B cell (primary cell): ENCODE results near the gene ITGB2. TPM values are rescaled to one million over a fixed set of nuclear protein-coding genes. Genes with fewer than 3 reads are reported as not detected.

Experiments
- ATAC-seq: fragments of 200-7000 bp; cut with Tn5 transposase; one replicate; pipeline ENCODE4 v1.10.0; 2021; ENCODE audit warnings: low read depth, mild to moderate bottlenecking, moderate number of reproducible peaks, moderate library complexity
- CTCF ChIA-PET: fragments of 350-600 bp; sonication (Branson Sonifier 250); formaldehyde crosslinking; loops from one replicate; lab custom pipeline; 2021; ENCODE audit warnings: antibody characterized with exemption, inconsistent platforms; lab: Charles Lee
- POLR2A ChIA-PET: fragments of 350-600 bp; sonication (Branson Sonifier 250); formaldehyde crosslinking; loops from one replicate; lab custom pipeline; 2021; ENCODE audit warnings: antibody characterized with exemption; lab: Charles Lee
- DNase-seq: peaks from one replicate; pipeline ENCODE4 v3.0.0; 2013
- H2AFZ ChIP-seq: 2 replicates; pipeline ENCODE4 v1.6.1; 2012; ENCODE audit warnings: mild to moderate bottlenecking, low read depth, low read length; ENCODE audit not compliant: insufficient read depth, poor library complexity, severe bottlenecking
- H3K27ac ChIP-seq, 2 donors: 1 replicate in 1 of 2; 2 replicates in 1 of 2; pipeline ENCODE4 v1.5.1; 2012 to 2013; ENCODE audit warnings: low read length in 2 of 2, mild to moderate bottlenecking in 2 of 2, moderate library complexity in 1 of 2
- H3K27me3 ChIP-seq, 4 experiments: fragments of 200-600 bp in 1 of 4; sonication (generic) in 1 of 4; replicated peaks in 1 of 4; 1 replicate in 2 of 4; 2 replicates in 2 of 4; pipeline versions ENCODE4 v1.6.1 to v1.7.0; 2013 to 2016; ENCODE audit warnings: low read length in 3 of 4, mild to moderate bottlenecking in 2 of 4, mixed read lengths in 1 of 4, moderate library complexity in 1 of 4; ENCODE audit not compliant: insufficient read depth in 4 of 4, control insufficient read depth in 3 of 4; ENCODE audit errors: control extremely low read depth in 1 of 4
- H3K36me3 ChIP-seq, 2 experiments: replicated peaks in 1 of 2; 1 replicate in 1 of 2; 2 replicates in 1 of 2; pipeline versions ENCODE4 v1.6.1 to v1.7.1; 2013; ENCODE audit warnings: low read length in 1 of 2; ENCODE audit not compliant: insufficient read depth in 2 of 2, control insufficient read depth in 1 of 2; ENCODE audit errors: control extremely low read depth in 1 of 2, extremely low read depth in 1 of 2
- H3K4me1 ChIP-seq, 2 donors: fragments of 200-600 bp in 1 of 2; sonication (generic) in 1 of 2; 1 replicate in 1 of 2; 2 replicates in 1 of 2; pipeline versions ENCODE4 v1.5.1 to v1.6.1; 2013 to 2017; ENCODE audit warnings: low read length in 2 of 2; ENCODE audit not compliant: control insufficient read depth in 2 of 2, insufficient read depth in 2 of 2
- H3K4me2 ChIP-seq: replicated peaks from 2 replicates; pipeline ENCODE3; 2012; ENCODE audit warnings: mild to moderate bottlenecking, low read depth, low read length; ENCODE audit not compliant: poor library complexity, severe bottlenecking
- H3K4me3 ChIP-seq, 5 experiments: fragments of 200-600 bp in 1 of 5; sonication (generic) in 1 of 5; 1 replicate in 3 of 5; 2 replicates in 2 of 5; pipeline versions ENCODE4 v1.5.1 to v1.7.0; 2011 to 2016; ENCODE audit warnings: low read length in 4 of 5, mild to moderate bottlenecking in 4 of 5, low read depth in 2 of 5, control low read depth in 1 of 5, moderate library complexity in 1 of 5; ENCODE audit not compliant: insufficient read depth in 1 of 5; ENCODE audit errors: control extremely low read depth in 1 of 5, extremely low read depth in 1 of 5
- H3K79me2 ChIP-seq: fragments of 200-600 bp; sonication (generic); one replicate; pipeline ENCODE4 v1.6.0; 2016; ENCODE audit warnings: low read length; ENCODE audit not compliant: control insufficient read depth, insufficient read depth
- H3K9ac ChIP-seq: fragments of 200-600 bp; sonication (generic); 2 replicates; pipeline ENCODE4 v1.6.1; 2017; ENCODE audit warnings: mild to moderate bottlenecking, low read length, moderate library complexity
- H3K9me3 ChIP-seq, 3 donors: one replicate each; pipeline versions ENCODE4 v1.6.1 to v1.7.1; 2013; ENCODE audit warnings: low read length in 2 of 3; ENCODE audit not compliant: control insufficient read depth in 2 of 3, insufficient read depth in 1 of 3; ENCODE audit errors: control extremely low read depth in 1 of 3
- H4K20me1 ChIP-seq: 2 replicates; pipeline ENCODE4 v1.6.0; 2012; ENCODE audit warnings: mild to moderate bottlenecking, low read length; ENCODE audit not compliant: insufficient read depth, control insufficient read depth, poor library complexity, severe bottlenecking
- H3K27ac Mint-ChIP-seq: one replicate; pipeline ENCODE4 v1.8.0; 2021; ENCODE audit warnings: mixed read lengths
- H3K27me3 Mint-ChIP-seq: one replicate; pipeline ENCODE4 v1.8.0; 2021; ENCODE audit warnings: mixed read lengths
- H3K4me1 Mint-ChIP-seq: one replicate; pipeline ENCODE4 v1.8.0; 2021; ENCODE audit warnings: mixed read lengths
- H3K4me3 Mint-ChIP-seq: one replicate; pipeline ENCODE4 v1.8.0; 2021; ENCODE audit warnings: mixed read lengths
- H3K9me3 Mint-ChIP-seq: one replicate; pipeline ENCODE4 v1.8.0; 2022; ENCODE audit warnings: mixed read lengths; ENCODE audit not compliant: insufficient read depth
- CTCF ChIP-seq: fragments of 200-600 bp; IDR thresholded peaks from one replicate; pipeline ENCODE4 v1.8.0; 2022; ENCODE audit warnings: antibody characterized with exemption, mild to moderate bottlenecking
- EZH2 ChIP-seq: IDR thresholded peaks from 2 replicates; pipeline ENCODE4 v1.6.1; 2012; ENCODE audit warnings: borderline replicate concordance, low read depth, mild to moderate bottlenecking, moderate library complexity, low read length; ENCODE audit not compliant: insufficient read depth, poor library complexity, severe bottlenecking
- WGBS: methylation state at CpG from one replicate; pipeline ENCODE4 v1.1.5; 2013; ENCODE audit warnings: missing lambda C conversion rate; ENCODE audit not compliant: insufficient coverage; 5-methylcytosine and 5-hydroxymethylcytosine counted together
- intact Hi-C: fragments of 100-400 bp; cut with micrococcal nuclease; formaldehyde crosslinking; loops from one replicate; pipeline ENCODE4 v1.10.0; 2022
- polyA plus RNA-seq: library from polyadenylated mRNA; depleted of rRNA; stranded (reverse); fragments of >200 nt; gene quantifications from 2 replicates; pipeline ENCODE4 v1.2.3, GENCODE V29; 2012
- total RNA-seq, 2 donors: library from RNA; stranded (reverse); fragments of 120-200 nt in 1 of 2; gene quantifications; 1 replicate in 1 of 2; 2 replicates in 1 of 2; pipeline versions ENCODE4 v1.2.3 to v1.2.4, GENCODE V29; 2013 to 2022

ITGB2 gene
- total and polyA plus RNA-seq, 2 donors (not counting 1 experiment from before 2014, with no cell fraction given) = 102 to 368 TPM

- H3K4me3 Mint-ChIP-seq = no peak overlapping the region
- no peak overlapping the region for H3K27ac ChIP-seq
- H3K27me3 Mint-ChIP-seq = no peaks in the 10 kb centered on the region
- no peak overlapping the region for H2AFZ ChIP-seq
- no peak for TF ChIP-seq CTCF
- H3K36me3 ChIP-seq = peaks cover 0 to 59% of the 10 kb centered on the region in 2 experiments
- H3K79me2 ChIP-seq = peaks cover 15% of the 10 kb centered on the region
- no peaks in the 10 kb centered on the region for H3K27me3 ChIP-seq
- peaks cover 36% of the 10 kb centered on the region for H4K20me1 ChIP-seq
- no peak overlapping the region for H3K4me3 ChIP-seq
- ATAC-seq (no peak), DNase-seq (no peak)
- H3K27ac Mint-ChIP-seq = no peak overlapping the region
- ChIA-PET POLR2A (interaction anchor here (1.6 kb wide), 1 partner anchor 39 kb away, joined by 10 read pairs; no protein-coding TSS in a partner anchor), CTCF (interaction anchor here (0.6 to 12.5 kb wide), 23 partner anchors 8 to 236 kb away, joined by 3 to 204 read pairs (median 5); partner anchors contain the start of genes ITGB2, PTTG1IP, SLX9 and UBE2G2)
- peaks cover 26% of the 10 kb centered on the region for H3K4me1 Mint-ChIP-seq
- 93% methylated on average over 17 of the region's 19 CpGs for WGBS
- H3K9ac ChIP-seq = no peak overlapping the region
- H3K4me2 ChIP-seq = no peak overlapping the region
- peaks cover 0 to 3% (median 0%) of the 10 kb centered on the region in 3 donors for H3K9me3 ChIP-seq
- intact Hi-C loops = loop anchor here (1.0 to 2.0 kb wide), 3 partner anchors 17 to 40 kb away; no protein-coding TSS in a partner anchor
- H3K9me3 Mint-ChIP-seq = no peaks in the 10 kb centered on the region
- H3K4me1 ChIP-seq = peaks cover 3 to 16% of the 10 kb centered on the region in 2 donors
These were observed 28.6 kb downstream of the ITGB2 start for GRCh38 chr21:44892095-44892494.

- intact Hi-C loops = loop anchor here (1.0 to 2.0 kb wide), 3 partner anchors 17 to 41 kb away; no protein-coding TSS in a partner anchor
- POLR2A ChIA-PET = interaction anchor here (1.6 kb wide), 1 partner anchor 39 kb away, joined by 10 read pairs; no protein-coding TSS in a partner anchor
These were observed 29.1 kb downstream of the ITGB2 start for GRCh38 chr21:44891631-44892031.

More at GRCh38 chr21:44891631-44892031, 29.1 kb downstream of the ITGB2 start:
- H3K79me2 ChIP-seq = peaks cover 15% of the 10 kb centered on the region
- CTCF ChIA-PET = interaction anchor here (1.1 to 12.5 kb wide), 9 partner anchors 9 to 187 kb away, joined by 3 to 204 read pairs (median 6); partner anchors contain the start of genes SLX9 and UBE2G2
- no peak overlapping the region for H3K27ac Mint-ChIP-seq
- peaks cover 0 to 3% (median 0%) of the 10 kb centered on the region in 3 donors for H3K9me3 ChIP-seq
- H3K4me1 Mint-ChIP-seq = peaks cover 26% of the 10 kb centered on the region
- H3K4me1 ChIP-seq = peaks cover 3 to 16% of the 10 kb centered on the region in 2 donors
- no peak overlapping the region for H2AFZ ChIP-seq
- H4K20me1 ChIP-seq = peaks cover 38% of the 10 kb centered on the region
- H3K4me3 Mint-ChIP-seq = no peak overlapping the region
- no peaks in the 10 kb centered on the region for H3K27me3 ChIP-seq
- H3K36me3 ChIP-seq = peaks cover 0 to 59% of the 10 kb centered on the region in 2 experiments
- no peak overlapping the region for H3K27ac ChIP-seq
- no peaks in the 10 kb centered on the region for H3K27me3 Mint-ChIP-seq
- no peak for TF ChIP-seq CTCF
- no peak for TF ChIP-seq EZH2
- ATAC-seq (no peak), DNase-seq (no peak)
- WGBS = 97% methylated on average over 13 of the region's 15 CpGs
- no peaks in the 10 kb centered on the region for H3K9me3 Mint-ChIP-seq
- no peak overlapping the region for H3K4me3 ChIP-seq
- H3K4me2 ChIP-seq = no peak overlapping the region
- H3K9ac ChIP-seq = no peak overlapping the region
